Stimulated activated CD4-positive, alpha-beta T cell treated with anti-CD3 and anti-CD28 coated beads, TNF-alpha, amount 100 ng/mL, for 48 hours (primary cell): ENCODE measurements around the gene TRMO.

Experiments
- DNase-seq, 3 donors: peaks; one replicate each; pipeline ENCODE4 v3.0.0-alpha.2; 2020; ENCODE audit warnings: low read depth in 3 of 3

The TRMO gene

GRCh38 chr9:97860451-97861147 lies 61.7 kb downstream of the TRMO start:
- no peak for DNase-seq

GRCh38 chr9:97859346-97859745 lies 63.0 kb downstream of the TRMO start:
- DNase-seq = no peak

GRCh38 chr9:97858826-97859225 lies 63.5 kb downstream of the TRMO start:
- DNase-seq = no peak

GRCh38 chr9:97858393-97858713 lies 63.9 kb downstream of the TRMO start:
- DNase-seq = no peak

GRCh38 chr9:97857606-97858392 lies 64.5 kb downstream of the TRMO start:
- DNase-seq = no peak

- no peak for DNase-seq
Measured at GRCh38 chr9:97856857-97857605, 65.3 kb downstream of the TRMO start.

GRCh38 chr9:97855899-97856298 lies 66.4 kb downstream of the TRMO start:
- no peak for DNase-seq

- DNase-seq = no peak
Measured at GRCh38 chr9:97855486-97855875, 66.8 kb downstream of the TRMO start.

- no peak for DNase-seq
Measured at GRCh38 chr9:97854696-97855485, 67.4 kb downstream of the TRMO start.
